Measurements from ENCODE around the gene ASXL1.

DNA sequence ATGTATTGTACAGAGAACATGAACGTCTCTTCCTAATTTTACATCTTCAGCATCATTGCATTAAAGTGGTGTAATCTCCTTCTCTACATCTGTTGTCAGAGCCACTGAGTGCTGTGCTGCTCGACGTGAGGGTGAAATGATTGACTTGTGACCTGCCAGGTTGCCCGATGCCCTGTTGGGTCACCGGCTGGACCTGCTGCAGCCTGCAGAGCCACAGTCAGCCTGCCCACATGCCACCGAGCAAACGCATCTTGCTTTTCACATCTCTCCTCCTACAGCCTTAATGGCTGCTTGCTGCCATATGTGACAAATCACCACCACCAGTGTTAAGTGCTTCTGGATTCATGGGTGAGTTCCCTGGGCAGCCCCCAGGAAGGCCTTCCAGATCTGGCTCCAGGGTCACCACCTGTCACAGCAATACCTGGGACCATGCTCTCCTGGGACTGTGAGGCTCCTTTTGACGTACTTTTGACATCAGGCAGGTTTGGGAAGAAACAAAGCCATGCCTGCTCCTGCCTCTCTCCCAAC lies 80.3 kb downstream of the ASXL1 start:
- no peak for TF ChIP-seq EZH2 (IDR thresholded peaks at IDR 0.05; ENCODE audit: low read length)
- TF ChIP-seq CTCF (optimal IDR thresholded peaks at IDR 0.05 in 1 of 3, IDR thresholded peaks at IDR 0.05 in 1 of 3, conservative IDR thresholded peaks at IDR 0.05 in 1 of 3; ENCODE audit: extremely low read depth in 1 of 3, insufficient read depth in 2 of 3, low read length in 3 of 3), result no peak

All from keratinocyte (primary cell).